HEK293 (cell line): ENCODE data around the gene ITFG2.

Experiments
- GLIS2 ChIP-seq: fragments of 450-650 bp; formaldehyde crosslinking; IDR thresholded peaks from 2 replicates; pipeline ENCODE4 v1.5.1; 2016; ENCODE audit warnings: missing biosample characterization, missing genetic modification characterization
- MEIS1 ChIP-seq: sonication (generic); formaldehyde crosslinking; IDR thresholded peaks from 2 replicates; pipeline ENCODE4 v1.8.1; 2022; ENCODE audit warnings: missing genetic modification reagents, mild to moderate bottlenecking, borderline replicate concordance
- ZBTB17 ChIP-seq: fragments of 450-650 bp; formaldehyde crosslinking; IDR thresholded peaks from 2 replicates; pipeline ENCODE4 v1.5.1; 2016; ENCODE audit warnings: missing biosample characterization, missing genetic modification characterization
- ZNF274 ChIP-seq, 2 experiments: fragments of 200-500 bp in 1 of 2; fragments of 450-650 bp in 1 of 2; sonication (Bioruptor generic) in 1 of 2; formaldehyde crosslinking in 1 of 2; IDR thresholded peaks; 2 replicates each; pipeline versions ENCODE4 v1.5.1 to v1.6.1; 2014 to 2016; ENCODE audit warnings: borderline replicate concordance in 1 of 2, inconsistent platforms in 1 of 2, low read length in 1 of 2, missing biosample characterization in 1 of 2, missing genetic modification characterization in 1 of 2
- ZNF302 ChIP-seq: fragments of 450-650 bp; formaldehyde crosslinking; IDR thresholded peaks from 2 replicates; pipeline ENCODE4 v1.5.1; 2016; ENCODE audit warnings: missing biosample characterization, missing genetic modification characterization, low read depth
- ZNF350 ChIP-seq: fragments of 450-650 bp; formaldehyde crosslinking; IDR thresholded peaks from 2 replicates; pipeline ENCODE4 v1.5.0; 2017; ENCODE audit warnings: missing biosample characterization, mild to moderate bottlenecking, missing genetic modification characterization
- ZNF76 ChIP-seq: fragments of 450-650 bp; formaldehyde crosslinking; IDR thresholded peaks from 2 replicates; pipeline ENCODE4; 2016; ENCODE audit warnings: low read depth, missing biosample characterization, missing genetic modification characterization, borderline replicate concordance
- TF ChIP-seq, protein P1 (sequence below): fragments of 450-650 bp; formaldehyde crosslinking; IDR thresholded peaks from 2 replicates; pipeline ENCODE4 v1.5.1; 2016; ENCODE audit warnings: missing biosample characterization, missing genetic modification characterization

DNA sequence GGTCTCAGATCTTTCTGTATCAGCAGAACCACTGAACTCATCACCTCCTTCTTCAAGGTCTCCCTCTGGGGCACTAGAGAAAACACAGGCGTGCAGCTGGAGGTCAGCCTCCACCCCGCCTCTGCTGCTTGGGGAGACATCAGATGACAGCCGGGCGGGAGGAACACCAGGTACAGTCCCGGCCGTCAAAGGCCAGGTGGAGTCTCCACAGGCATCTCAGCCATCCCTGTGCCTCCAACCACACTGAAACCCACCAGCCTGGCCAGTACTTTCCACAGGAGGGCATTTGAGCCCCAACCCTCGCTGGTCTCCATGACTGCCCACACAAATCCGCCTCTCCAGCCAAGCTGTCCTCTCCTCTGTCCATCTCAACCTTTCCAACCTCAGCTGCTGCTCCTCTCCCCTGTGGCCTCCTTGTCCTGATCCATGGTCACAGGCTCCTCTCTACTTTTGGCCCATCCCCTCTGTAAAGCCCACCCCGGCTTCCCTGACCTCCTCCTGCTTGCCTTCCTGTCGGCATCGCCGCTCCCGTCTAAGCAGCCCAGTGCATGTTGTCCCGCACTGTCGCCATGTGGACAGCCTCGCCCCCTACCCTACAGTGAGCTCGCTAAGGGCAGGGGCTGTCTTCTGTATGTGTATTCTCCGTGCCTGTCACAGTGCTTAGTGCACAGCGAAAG is 39.1 kb upstream of the ITFG2 start:
- TF ChIP-seq, protein P1, sequence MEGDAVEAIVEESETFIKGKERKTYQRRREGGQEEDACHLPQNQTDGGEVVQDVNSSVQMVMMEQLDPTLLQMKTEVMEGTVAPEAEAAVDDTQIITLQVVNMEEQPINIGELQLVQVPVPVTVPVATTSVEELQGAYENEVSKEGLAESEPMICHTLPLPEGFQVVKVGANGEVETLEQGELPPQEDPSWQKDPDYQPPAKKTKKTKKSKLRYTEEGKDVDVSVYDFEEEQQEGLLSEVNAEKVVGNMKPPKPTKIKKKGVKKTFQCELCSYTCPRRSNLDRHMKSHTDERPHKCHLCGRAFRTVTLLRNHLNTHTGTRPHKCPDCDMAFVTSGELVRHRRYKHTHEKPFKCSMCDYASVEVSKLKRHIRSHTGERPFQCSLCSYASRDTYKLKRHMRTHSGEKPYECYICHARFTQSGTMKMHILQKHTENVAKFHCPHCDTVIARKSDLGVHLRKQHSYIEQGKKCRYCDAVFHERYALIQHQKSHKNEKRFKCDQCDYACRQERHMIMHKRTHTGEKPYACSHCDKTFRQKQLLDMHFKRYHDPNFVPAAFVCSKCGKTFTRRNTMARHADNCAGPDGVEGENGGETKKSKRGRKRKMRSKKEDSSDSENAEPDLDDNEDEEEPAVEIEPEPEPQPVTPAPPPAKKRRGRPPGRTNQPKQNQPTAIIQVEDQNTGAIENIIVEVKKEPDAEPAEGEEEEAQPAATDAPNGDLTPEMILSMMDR (tag by site-specific recombination): no peak
- TF ChIP-seq ZNF76 (tag by site-specific recombination) (no peak), ZNF350 (tag by site-specific recombination) (no peak), ZNF302 (tag by site-specific recombination) (no peak), ZBTB17 (tag by site-specific recombination) (no peak), MEIS1 (CRISPR knock-in tag) (no peak), ZNF274 (IDR thresholded peaks at IDR 0.05; ENCODE audit: low read length) (no peak), ZNF274 (tag by site-specific recombination; IDR thresholded peaks at IDR 0.05; ENCODE audit: borderline replicate concordance) (no peak), GLIS2 (tag by site-specific recombination) (no peak)
